Pancreas (tissue), 10 donors: ENCODE results near the gene SCN3B. TPM values are rescaled to one million over a fixed set of nuclear protein-coding genes. Genes with fewer than 3 reads are reported as not detected.
"Not testable (repeated sequence)": the region's sequence is repeated elsewhere in the genome, so short reads cannot be mapped to it uniquely, and the experiment has no call there.

Source experiments
- ATAC-seq, 4 donors: fragments of 200-7000 bp; cut with Tn5 transposase; one replicate each; pipeline versions ENCODE4 v1.8.0 to v1.9.1; 2020; ENCODE audit warnings: mild to moderate bottlenecking in 4 of 4, moderate library complexity in 4 of 4
- DNase-seq, 6 donors: peaks; one replicate each; pipeline ENCODE4 v3.0.0-alpha.2; 2020
- FAIRE-seq: peaks from 2 replicates; lab custom pipeline; 2012; peaks lifted over from hg19 to GRCh38; lab: Jason Lieb, UNC
- H3K27ac ChIP-seq, 4 donors: fragments of 200-600 bp; sonication (generic); 1 replicate in 3 of 4; 2 replicates in 1 of 4; pipeline versions ENCODE4 v1.5.0 to v1.8.0; 2020
- H3K27me3 ChIP-seq, 4 donors: fragments of 200-600 bp; one replicate each; pipeline ENCODE4 v1.8.0; 2021
- H3K36me3 ChIP-seq, 3 donors: fragments of 200-600 bp; sonication (generic) in 1 of 3; one replicate each; pipeline versions ENCODE4 v1.5.0 to v1.8.0; 2020 to 2021
- H3K4me1 ChIP-seq, 3 donors: fragments of 200-600 bp; one replicate each; pipeline ENCODE4 v1.8.0; 2021
- H3K4me3 ChIP-seq, 4 donors: fragments of 200-600 bp; sonication (generic) in 2 of 4; one replicate each; pipeline versions ENCODE4 v1.5.0 to v1.8.0; 2020 to 2021
- H3K9me3 ChIP-seq, 4 donors: fragments of 200-600 bp; one replicate each; pipeline ENCODE4 v1.8.0; 2021
- WGBS, 2 donors: extraction: QIAGEN DNeasy Blood & Tissue Kit; methylation state at CpG; one replicate each; pipeline ENCODE4 v1.1.7; 2013; 5-methylcytosine and 5-hydroxymethylcytosine counted together
- intact Hi-C, 3 donors: fragments of 100-400 bp; cut with DNase I; formaldehyde crosslinking; loops; one replicate each; pipeline versions ENCODE4 v1.11.1 to v1.14.2; 2022
- polyA plus RNA-seq, 2 donors: library from polyadenylated mRNA; stranded (reverse); fragments of 200-250 nt; gene quantifications; one replicate each; pipeline ENCODE4 v1.2.3, GENCODE V29; 2013
- total RNA-seq, 6 donors: library from RNA; stranded (reverse); fragmentation: NEBNext Ultra II Directional in 4 of 6; extraction: Animal tissue kit (Norgen Biotek cat#: 25700) in 4 of 6; gene quantifications; one replicate each; pipeline versions ENCODE4 v1.2.1 to v1.2.4, GENCODE V29; 2021 to 2023
- TF ChIP-seq, protein P1 (sequence below), 4 donors: fragments of 200-600 bp; sonication (generic) in 3 of 4; IDR thresholded peaks; one replicate each; pipeline versions ENCODE4 v1.5.0 to v1.8.0; 2021; ENCODE audit warnings: antibody characterized with exemption in 4 of 4
- donor health status: healthy with polysubstance abuse.
- donor health status: DM: no; HTN: no; CAD: no; lungs with moderate emphysema.
- donor health status: DM: no; HTN: no; CAD: no.
- donor health status: control.
- donor health status: control.
- donor health status: Bipolar disorder and iron deficiency.
- donor health status: DM: yes; HTN: yes; CAD: no.
- donor health status: DM: no; HTN: no; CAD: no.
- donor health status: DM: no; HTN: no; CAD: no.
- donor health status: DM: yes; HTN: yes; CAD: no.

The SCN3B gene
- total and polyA plus RNA-seq, 8 donors: 0.44 to 4.5 (median 1.1) TPM

DNA sequence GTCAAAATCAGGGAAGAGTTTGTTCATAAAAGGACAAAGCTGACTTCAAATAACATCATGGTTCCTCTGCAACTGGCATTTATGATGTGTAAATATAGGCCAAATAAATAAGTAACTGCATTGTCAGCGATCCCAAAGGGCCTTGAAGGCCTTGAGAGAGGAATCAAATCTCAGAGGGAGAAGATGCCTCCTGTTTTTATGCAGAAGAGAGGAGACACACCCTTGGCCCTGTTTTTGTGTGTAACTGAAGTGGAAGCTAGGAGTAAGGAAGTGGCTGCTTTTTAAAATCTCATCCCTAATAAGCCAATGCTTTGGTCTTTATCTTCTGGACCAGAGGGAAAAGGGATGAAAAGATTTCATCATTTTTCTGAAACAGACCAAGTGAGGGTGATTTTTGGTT is 15.7 kb upstream of the SCN3B start:
- Histone ChIP-seq H3K36me3 (no peaks in the 10 kb centered on the region), H3K4me3 (no peak overlapping the region), H3K27ac (no peak overlapping the region), H3K4me1 (no peaks in the 10 kb centered on the region), H3K9me3 (no peaks in the 10 kb centered on the region), H3K27me3 (no peaks in the 10 kb centered on the region)
- TF ChIP-seq, protein P1, sequence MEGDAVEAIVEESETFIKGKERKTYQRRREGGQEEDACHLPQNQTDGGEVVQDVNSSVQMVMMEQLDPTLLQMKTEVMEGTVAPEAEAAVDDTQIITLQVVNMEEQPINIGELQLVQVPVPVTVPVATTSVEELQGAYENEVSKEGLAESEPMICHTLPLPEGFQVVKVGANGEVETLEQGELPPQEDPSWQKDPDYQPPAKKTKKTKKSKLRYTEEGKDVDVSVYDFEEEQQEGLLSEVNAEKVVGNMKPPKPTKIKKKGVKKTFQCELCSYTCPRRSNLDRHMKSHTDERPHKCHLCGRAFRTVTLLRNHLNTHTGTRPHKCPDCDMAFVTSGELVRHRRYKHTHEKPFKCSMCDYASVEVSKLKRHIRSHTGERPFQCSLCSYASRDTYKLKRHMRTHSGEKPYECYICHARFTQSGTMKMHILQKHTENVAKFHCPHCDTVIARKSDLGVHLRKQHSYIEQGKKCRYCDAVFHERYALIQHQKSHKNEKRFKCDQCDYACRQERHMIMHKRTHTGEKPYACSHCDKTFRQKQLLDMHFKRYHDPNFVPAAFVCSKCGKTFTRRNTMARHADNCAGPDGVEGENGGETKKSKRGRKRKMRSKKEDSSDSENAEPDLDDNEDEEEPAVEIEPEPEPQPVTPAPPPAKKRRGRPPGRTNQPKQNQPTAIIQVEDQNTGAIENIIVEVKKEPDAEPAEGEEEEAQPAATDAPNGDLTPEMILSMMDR (IDR thresholded peaks at IDR 0.05): no peak
- DNase-seq (no peak), ATAC-seq (no peak), FAIRE-seq (no peak)
- WGBS, 2 donors: 28 to 46% methylated on average over 1 of the region's 1 CpG
- intact Hi-C loops: no loop called here

DNA sequence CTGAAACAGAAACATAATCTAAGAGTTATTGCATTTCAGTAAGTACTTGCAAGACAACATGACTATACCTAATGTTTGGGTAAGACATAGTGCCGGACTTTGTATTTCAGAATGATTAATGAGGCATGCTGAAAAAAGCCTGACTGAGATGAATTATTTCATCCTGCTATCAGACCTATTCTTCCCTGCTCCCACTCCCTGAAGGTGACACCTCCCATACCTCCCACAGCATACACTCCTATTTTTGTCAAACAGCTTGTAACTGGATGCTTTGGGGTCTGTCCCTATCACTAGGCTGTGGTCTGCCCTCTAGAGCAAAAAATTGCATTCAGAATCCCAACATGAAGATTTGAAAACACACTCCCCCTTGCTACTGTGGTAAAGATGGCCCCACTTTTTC is 10.9 kb upstream of the SCN3B start:
- H3K9me3 ChIP-seq: no peaks in the 10 kb centered on the region
- FAIRE-seq (no peak), ATAC-seq (no peak), DNase-seq (no peak)
- 56 to 64% methylated on average over 1 of the region's 1 CpG for whole genome bisulfite sequencing, 2 donors
- no peaks in the 10 kb centered on the region for H3K4me1 ChIP-seq
- no peak overlapping the region for H3K27ac ChIP-seq
- no peaks in the 10 kb centered on the region for H3K27me3 ChIP-seq
- H3K36me3 ChIP-seq: no peaks in the 10 kb centered on the region
- intact Hi-C loops: no loop called here
- no peak overlapping the region for H3K4me3 ChIP-seq
- TF ChIP-seq, protein P1 (IDR thresholded peaks at IDR 0.05): no peak

DNA sequence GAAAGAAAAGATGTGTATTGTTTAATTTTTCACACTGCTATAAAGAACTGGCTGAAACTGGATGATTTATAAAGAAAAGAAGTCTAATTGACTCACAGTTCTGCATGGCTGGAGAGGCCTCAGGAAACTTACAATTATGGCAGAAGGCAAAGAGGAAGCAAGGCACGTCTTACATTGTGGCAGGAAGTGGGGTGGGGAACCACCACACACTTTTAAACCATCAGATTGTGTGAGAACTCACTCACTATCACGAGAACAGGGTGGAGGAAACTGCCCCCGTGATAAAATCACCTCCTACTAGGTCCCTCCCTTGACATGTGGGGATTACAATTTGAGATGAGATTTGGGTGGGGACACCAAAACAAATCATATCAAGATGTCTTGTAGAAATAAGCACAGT is 5.5 kb upstream of the SCN3B start:
- H3K4me1 ChIP-seq, FAIRE-seq, H3K9me3 ChIP-seq, H3K27ac ChIP-seq, DNase-seq, H3K4me3 ChIP-seq, H3K27me3 ChIP-seq, intact Hi-C loops, ATAC-seq, H3K36me3 ChIP-seq: not testable (repeated sequence)
- WGBS, 2 donors: 25 to 48% methylated on average over 3 of the region's 3 CpGs

DNA sequence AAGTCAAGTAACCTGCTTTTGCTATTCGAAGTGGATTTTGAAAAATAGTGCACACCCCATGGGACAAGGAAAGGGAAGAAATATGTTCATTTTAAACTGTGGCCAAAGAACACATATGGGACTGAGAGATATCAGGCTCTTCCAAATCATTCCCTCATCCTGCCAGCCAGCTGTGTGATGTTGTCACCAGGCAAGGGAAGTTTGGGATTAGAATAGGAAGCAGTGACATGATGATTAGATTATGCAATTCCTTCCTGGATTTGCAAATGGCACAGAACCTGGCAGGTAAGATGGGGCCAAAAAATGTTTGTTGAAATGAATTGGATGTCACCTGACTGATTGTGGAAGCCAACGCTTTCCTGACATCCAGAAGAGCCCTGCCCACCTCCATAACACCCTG is 4.9 kb upstream of the SCN3B start:
- Histone ChIP-seq H3K27me3 (no peaks in the 10 kb centered on the region), H3K4me3 (no peak overlapping the region), H3K27ac (no peak overlapping the region), H3K4me1 (peaks cover 0 to 4% (median 0%) of the 10 kb centered on the region in 3 donors), H3K9me3 (no peaks in the 10 kb centered on the region), H3K36me3 (no peaks in the 10 kb centered on the region)
- DNase-seq (no peak), ATAC-seq (no peak), FAIRE-seq (no peak)
- 52 to 60% methylated on average over 2 of the region's 2 CpGs for WGBS, 2 donors
- intact Hi-C loops: no loop called here
- TF ChIP-seq, protein P1 (IDR thresholded peaks at IDR 0.05): no peak

DNA sequence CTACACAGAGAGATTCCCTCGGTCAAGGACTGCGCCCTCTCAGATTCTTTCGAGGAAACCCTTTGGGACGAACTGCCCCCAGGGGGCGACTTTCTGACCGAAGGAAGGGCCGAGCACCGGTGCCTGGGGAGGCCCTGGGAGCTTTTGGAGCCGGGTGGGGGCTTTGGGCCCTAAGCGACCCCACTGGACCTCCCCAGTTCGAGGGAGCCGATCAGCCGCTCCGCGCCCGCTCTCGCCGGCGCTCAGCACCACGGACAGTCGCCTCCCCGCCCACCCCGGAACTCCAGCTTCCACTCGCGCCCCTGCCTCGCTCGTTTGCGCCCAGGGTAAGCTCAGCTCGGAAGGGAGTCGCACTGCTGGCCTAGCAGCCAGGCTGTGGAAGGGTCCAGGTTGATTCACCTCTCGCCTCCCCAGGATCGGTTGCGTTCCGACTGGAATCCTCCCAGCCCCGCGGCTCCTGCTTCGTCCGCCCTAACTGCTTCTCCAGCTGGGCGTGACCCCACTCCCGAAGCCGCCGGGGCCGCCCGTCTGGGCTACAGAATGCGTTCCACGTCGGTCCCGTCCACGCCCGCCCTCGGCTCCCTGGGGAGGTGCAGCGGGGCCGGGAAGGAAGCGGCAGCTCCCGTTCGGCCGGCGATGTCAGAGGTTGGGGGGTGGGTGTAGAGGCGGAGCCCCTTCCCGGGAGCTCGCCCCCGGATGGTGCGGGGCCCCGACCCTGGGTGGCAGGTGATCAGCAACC is 428 bp downstream of the SCN3B start:
- DNase-seq: peak in 5 of 6 donors; percentile 40 to 86 (median 62)
- peak; percentile 80 to 86 (median 85) for ATAC-seq
- Histone ChIP-seq H3K4me1 (peaks cover 0 to 4% (median 0%) of the 10 kb centered on the region in 3 donors), H3K9me3 (no peaks in the 10 kb centered on the region), H3K36me3 (no peaks in the 10 kb centered on the region), H3K4me3 (peak overlapping the region; percentile 53 to 78 (median 74)), H3K27me3 (peaks cover 0 to 15% (median 0%) of the 10 kb centered on the region in 4 donors), H3K27ac (peak overlapping the region; percentile 21 to 66 (median 42))
- no peak for FAIRE-seq
- TF ChIP-seq, protein P1 (IDR thresholded peaks at IDR 0.05): no peak
- intact Hi-C loops: no loop called here
- WGBS, 2 donors: 1% methylated on average over 61 to 64 of the region's 64 CpGs
